ENCODE results near the gene ARAP3.

Gene ARAP3

DNA sequence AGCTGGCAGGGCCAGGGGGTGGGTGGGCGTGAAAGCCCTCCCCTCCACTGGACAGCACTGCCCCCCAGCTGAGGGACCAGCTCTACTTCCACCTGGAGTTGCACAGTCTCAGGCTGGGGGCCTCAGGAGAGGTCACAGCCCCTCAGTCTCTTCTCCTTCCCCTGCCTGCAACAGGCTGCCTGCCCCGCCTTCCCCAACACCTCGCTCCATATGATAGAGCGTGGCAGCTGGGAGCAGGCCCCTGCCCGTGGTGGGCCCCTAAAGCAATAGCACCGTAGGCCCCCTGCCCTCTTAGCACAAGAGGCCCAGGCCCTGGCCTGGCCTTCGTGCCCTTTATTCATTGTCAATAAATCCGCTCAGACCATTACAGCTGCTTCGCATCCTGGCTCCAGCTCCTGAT, 41.3 kb downstream of the ARAP3 start:
- DNase-seq (ENCODE audit: low spot score): no peak

DNA sequence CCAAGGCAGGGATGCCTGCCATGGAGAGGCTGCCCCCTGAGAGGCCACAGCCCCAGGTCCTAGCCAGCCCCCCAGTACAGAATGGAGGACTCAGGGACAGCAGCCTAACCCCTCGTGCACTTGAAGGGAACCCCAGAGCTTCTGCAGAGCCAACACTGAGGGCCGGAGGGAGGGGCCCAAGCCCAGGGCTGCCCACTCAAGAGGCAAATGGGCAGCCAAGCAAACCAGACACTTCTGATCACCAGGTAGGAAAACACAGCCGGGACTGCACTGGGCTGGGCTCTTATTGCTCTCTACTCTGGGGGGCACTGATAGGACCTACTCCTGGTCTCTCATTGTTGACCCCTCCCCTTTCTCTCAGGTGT, 42.0 kb downstream of the ARAP3 start:
- DNase-seq (ENCODE audit: low spot score): no peak

DNA sequence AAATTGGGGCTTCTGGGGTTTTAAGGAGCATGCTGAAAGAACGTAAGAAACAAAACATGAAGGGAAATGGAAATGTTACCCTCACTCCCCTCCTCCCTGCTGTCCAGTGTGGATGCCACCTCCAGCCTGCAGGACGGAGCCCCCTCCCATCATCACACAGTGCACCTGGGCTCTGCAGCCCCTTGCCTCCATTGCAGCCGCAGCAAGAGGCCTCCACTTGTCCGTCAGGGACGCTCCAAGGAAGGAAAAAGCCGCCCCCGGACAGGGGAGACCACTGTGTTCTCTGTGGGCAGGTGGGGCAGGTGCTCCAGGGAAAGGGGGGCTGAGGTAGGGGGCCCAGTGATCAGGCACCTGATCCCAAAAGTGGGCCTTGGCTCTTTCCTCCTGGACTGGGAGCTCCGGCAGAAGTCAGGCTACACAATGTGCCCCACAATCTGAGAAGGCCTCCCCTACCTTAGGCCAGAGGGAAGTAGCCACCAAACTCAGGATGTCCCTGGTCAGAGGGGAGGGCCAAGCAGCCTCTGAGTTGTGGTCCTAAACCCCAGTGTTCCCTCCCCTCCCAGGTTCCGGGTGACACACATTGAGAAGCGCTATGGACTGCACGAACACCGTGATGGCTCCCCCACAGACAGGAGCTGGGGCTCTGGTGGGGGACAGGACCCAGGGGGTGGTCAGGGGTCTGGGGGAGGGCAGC, 42.5 kb downstream of the ARAP3 start:
- DNase-seq (ENCODE audit: low spot score): no peak

DNA sequence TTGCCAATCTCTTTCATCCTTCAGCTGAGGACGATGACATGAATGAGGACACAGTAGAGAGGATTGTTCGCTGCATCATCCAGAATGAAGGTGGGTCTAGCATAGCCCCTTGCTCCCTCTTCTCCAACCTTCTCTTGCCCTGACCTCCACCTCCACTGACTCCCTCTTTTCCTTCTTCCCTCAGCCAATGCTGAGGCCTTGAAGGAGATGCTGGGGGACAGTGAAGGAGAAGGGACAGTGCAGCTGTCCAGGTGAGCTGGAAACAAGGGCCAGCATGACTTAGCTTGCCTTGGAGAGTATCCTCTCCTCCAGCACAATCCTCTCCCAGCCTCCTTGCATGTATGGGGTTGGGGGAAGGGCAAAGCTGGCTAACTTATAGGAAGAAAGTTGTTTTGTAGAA, 43.3 kb downstream of the ARAP3 start:
- no peak for DNase-seq (ENCODE audit: low spot score)

DNA sequence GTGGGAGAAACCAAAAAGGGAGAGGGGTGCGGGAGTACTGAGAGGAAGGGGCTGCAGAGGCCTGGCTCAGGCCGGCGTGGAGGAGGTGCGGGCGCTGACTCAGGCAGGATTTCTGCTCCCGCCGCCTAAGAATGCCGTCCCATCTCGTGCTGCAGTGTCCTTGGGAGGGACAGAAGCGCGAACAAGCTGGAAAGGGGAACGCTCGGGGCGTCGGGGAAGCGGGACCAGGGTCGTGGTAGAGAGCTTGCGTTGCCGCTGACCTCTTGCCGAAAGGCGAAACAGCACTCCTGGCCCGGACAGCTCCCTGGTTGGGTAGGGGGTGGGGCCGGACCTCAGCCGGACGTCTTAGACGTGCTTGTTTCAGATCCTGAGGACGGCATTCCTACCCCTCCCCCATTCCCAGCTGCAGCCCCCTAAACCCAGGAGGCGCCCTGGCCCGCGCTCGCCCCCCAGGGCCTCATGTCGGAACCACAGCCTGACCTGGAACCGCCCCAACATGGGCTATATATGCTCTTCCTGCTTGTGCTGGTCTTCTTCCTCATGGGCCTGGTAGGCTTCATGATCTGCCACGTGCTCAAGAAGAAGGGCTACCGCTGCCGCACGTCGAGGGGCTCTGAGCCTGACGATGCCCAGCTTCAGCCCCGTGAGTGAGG, 44.1 kb downstream of the ARAP3 start:
- DNase-seq (ENCODE audit: low spot score): peak; percentile 40

DNA sequence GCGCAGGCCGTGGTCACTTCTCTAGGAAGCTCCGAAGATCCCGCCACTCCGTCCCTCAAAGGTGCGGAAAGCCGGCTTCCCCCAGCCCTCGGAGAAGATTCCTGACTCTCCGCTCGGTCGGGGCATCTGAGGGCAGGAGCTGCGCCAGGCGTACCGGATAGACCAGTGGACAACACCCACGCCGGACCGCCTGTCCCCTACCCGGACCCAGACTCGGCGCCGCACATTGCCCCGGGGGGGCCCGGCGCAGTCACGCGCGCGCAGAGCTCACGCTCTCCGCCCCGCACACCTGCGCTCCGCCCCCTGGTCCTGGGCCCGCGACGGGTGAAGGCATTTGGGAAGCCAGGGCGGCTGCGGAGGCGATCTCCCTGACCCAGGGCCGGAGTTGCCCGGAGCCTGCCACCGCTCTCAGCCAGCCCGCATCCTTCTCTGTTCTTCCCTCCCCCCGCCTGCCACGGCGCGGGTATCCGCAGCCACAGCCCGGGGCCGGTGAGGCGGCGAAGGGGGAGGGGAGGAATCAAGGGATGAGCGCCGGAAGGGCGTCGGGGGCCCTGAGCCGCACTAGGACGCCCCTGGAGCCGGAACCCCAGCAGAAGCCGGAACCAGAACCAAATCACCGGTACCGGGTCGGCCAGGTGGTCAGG, 44.8 kb downstream of the ARAP3 start:
- no peak for DNase-seq (ENCODE audit: low spot score)

DNA sequence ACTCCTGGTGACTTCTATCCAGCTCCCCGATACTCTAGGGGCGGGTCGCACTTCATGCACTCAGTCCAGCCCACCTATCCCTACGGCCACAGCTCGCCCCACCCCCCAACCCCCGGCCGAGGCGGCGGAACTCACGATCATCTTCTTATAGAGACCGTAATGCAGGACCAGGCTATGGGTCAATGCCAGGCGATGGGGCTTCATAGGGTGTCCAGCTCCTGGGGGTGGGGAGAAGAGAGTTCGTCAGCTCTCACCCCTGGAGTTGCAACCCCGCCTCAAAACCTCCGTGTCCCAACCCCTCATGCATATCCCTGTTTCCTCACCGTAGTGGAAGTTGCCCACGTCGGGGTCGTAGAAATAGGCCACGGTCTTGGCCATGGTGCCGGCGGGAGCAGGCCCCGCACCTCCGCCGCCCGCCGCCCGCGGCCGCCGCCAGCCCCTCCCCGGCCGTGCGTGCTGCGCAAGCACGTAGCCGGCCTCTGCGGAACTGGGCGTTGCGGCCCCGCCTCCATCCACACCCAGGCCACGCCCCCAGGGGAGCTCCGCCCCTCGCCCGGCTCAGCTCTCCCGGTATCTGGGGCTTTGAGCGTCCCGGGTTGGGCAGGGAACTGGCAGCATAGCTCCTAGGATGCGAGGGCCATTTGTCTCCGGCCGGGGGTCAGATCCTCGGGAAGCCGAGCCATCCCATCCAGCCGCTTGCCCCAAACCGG, 45.5 kb downstream of the ARAP3 start, which contains the start of the genes HDAC3 and RELL2:
Gene HDAC3, minus strand, starts transcription at position 437 of the 710 bp plus-strand sequence. Its CDS starts 59 bp downstream, at position 378.
Gene RELL2, plus strand, starts transcription at position 585 of the 710 bp plus-strand sequence. CDS start 1,229 bp downstream, outside the sequence.
- peak; percentile 91 for DNase-seq (ENCODE audit: low spot score)

DNA sequence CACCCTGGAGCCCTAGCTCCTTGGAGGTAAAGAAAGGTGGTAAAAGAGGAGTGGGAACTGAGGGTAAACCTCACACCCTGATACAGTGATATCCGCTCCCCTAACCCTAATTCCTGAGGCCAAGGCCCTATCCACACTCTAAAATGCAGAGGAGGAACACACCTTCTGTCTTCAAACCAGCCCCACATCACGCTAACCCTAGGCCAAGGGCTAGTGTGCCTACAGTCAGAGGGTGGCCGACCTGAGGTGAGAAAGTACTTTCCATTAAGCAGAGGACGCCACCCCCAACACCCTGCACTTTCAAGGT, 46.0 kb downstream of the ARAP3 start:
- DNase-seq (ENCODE audit: low spot score): no peak

DNA sequence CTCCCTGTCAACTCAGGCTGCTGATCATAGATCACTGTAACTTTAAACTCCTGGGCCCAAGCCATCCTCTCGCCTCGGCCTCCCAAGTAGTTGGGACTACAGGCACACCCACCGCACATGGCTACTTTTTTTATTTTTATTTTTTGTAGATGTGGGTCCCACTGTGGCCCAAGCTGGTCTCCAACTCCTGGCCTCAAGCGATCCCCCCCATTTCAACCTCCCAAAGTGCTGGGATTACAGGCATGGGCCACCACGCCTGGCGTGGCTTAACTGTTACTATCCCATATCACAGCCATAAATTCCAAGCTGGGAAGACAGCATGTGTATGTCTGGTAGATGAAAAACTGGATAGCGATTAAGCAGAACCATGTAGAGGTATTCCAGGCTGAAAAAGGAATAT, 46.4 kb downstream of the ARAP3 start:
- DNase-seq (ENCODE audit: low spot score): no peak

DNA sequence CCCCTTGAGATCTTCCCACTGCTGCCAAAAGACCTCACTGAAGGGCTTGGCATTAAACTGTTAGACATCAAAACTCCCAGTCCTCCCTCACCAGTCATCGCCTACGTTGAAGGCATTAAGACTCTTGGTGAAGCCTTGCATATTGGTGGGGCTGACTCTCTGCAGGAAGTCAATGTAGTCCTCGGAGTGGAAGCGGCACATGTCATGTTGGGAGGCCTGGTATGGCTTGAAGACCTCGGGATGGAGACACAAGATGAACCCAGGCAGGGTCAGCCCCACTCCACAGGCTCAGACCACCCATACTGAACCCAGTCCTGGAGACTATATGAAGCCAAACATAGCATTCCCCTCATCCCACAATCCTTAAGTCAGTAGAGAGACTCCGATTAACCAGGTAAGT, 47.3 kb downstream of the ARAP3 start:
- DNase-seq (ENCODE audit: low spot score): no peak

DNA sequence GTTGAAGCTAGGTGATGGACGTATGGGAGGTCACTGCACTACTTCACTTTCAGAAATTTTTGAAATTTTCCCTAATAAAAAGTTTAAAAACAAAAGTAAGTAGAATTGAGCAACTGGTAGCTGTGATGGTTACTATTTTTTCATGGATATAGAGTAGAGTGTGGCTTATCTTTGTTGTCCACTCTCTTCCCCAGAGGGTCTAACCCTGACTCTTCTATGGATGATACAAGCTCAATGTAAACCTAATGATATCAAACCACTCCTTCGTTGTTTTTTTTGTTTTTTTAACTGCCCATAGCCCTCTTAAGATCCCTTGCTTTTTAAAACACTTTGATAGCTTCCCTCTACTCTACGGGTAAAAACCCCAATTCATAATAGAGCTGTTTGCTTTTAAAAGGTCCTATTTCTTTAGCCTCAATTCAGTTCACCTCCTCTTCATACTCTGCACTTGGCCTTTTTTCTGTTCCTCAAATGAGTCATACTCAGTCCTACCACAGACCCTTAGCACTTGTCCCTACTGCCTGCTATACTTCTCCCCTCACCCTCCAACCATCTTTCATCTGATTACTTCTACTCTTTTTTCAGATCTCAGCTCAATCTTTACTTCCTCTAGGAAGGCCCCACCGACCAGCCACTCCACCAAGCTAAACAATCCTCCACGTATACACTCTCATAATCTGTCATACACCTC, 48.0 kb downstream of the ARAP3 start:
- DNase-seq (ENCODE audit: low spot score): no peak

DNA sequence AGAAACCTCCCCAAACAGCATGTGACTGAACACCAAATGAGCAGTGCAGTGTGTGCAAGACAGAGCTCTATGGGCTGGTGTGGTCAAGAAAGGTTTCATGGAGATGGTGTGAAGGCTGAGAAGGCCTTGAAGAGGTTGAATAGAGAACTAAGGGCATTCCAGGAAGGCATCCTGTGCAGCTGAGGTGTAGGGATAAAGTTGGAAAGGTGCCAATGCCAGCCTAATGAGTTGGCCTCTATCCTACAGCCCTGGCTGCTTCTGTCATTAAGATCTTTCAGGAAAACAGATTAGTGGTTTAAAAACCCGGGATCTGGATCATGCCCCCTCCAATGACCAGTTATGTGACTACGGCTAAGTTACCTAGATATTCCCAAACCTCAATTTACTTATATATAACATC, 49.4 kb downstream of the ARAP3 start:
- no peak for DNase-seq (ENCODE audit: low spot score)

DNA sequence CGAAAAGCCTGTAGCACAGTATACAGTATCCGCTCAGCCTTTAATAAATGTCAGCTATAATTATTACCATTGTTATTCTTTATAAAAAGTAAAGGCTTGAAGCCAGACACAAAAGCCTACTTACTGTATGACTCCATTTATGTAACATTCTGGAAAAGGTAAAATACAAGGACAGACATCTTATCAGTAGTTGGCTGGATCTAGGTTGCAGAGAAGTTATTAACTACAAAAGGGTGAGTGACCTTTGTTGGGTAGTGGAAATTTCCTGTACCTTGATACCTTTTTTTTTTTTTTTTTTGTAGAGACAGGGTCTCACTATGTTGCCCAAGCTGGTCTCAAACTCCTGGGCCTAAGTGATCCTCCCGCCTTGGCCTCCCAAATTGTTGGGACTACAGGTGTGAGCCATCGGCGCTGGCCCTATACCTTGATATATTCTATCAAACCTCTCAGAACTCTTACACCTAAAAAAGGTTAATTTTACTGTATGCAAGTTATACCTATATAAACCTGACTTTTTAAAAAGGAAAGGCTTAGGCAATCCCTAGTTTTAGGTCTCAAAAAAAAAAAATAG, 51.4 kb downstream of the ARAP3 start:
- DNase-seq (ENCODE audit: low spot score): no peak

DNA sequence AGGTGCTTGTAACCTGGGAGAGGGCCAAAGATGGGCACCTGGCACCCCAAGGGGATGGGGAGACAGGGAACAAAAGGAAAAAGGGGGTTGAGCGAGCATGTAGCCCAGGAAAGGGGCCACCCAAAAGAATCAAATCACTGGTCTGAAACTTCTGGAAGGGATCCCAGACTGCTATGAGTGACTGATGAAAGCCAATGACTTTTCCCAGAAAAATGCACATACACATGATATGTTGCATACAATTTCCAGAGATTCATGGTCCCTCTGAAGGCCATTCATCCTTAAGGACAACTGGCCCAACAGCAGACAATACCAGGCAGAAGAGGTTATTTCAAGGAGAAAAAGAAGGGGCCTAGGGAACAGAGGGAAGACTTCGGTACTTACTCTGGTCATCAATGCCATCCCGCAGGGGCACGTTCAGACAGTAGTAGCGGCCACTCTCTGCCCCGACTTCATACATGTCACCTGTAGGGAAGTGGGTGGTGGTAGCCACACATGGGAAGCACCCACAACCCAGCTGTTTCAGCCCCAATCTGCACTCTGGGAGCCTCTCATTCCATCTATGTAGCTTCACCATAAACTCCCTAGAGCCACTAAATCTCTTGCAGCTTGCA, 53.7 kb downstream of the ARAP3 start:
- no peak for DNase-seq (ENCODE audit: low spot score)

DNA sequence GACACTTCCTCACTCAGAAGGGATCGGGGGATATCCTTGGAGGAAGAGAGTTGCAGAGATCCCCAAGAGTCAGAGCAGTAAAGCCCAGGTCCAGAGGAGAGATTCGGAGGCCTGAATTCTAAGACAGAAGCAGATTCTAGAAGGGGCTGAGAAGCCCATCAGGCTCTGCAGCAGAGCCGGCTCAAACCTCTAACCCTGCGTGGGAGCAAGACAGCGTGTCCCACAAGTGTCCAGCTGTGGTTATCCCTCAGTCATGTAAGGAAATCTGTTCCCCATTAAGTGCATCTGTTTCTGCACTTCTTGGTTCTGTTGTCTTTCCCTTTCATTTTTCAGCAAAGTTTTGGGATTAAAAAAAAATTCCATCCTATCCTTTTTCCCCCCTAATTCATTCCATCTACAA, 58.4 kb downstream of the ARAP3 start:
- DNase-seq (ENCODE audit: low spot score): no peak

DNA sequence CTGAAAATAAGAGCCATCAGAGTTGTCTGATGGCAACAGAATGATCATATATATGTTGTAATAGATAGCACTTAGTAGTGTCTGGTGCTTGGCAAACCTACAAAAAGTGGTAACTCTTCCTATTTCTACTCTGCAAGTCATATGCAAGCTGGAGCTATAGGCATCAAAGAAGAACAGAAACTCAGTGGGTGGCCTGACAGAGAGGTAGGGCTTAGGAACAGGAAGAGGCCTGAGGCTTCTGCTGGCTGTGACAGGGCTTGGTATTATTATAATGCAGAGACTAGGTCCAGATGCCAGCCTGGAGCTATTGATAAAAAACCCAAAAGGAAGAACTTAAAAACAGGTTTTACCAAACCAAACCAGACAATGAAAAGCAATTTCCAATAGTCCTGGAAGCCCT, 58.8 kb downstream of the ARAP3 start:
- DNase-seq (ENCODE audit: low spot score): peak; percentile 56

DNA sequence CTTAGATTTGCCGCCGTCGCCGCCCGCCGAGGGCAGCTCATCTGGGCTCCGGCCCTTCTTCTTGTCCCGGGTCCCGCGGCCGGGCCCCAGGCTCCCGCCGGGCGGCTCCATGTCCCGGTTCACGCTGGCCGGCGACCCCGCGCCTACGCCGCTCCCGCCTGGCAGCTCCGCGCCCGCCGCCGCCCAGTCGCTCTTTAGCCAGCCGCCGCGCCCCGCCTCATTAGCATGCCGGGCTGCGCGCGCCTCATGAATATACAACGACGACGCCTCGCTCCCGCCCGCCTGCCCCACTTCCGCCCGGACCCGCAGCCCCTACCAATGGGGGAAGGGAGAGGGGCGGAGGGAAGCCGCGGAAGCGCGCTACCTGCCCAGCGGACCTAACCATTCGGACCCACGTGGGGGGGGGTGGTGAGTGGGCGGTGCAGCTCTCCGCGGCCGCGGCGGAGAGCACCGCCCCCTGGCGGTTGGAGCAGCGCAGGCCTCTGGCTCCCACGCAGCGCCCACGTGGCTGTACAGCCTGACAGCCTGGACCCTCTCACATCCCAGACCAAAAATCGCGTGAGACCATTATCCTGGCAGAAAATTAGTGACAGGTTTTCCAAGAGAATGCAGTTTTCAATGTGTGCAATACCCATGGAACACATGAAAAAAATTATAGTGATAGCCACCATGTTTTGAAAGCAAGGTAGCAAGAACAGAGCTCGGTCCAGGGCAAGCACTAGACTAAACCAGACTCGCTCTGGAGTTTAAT, 63.1 kb downstream of the ARAP3 start, which contains the start of gene DIAPH1:
Gene DIAPH1, minus strand, starts transcription at position 197 of the 751 bp plus-strand sequence. Its CDS starts 86 bp downstream, at position 111.
- DNase-seq (ENCODE audit: low spot score): peak; percentile 81

DNA sequence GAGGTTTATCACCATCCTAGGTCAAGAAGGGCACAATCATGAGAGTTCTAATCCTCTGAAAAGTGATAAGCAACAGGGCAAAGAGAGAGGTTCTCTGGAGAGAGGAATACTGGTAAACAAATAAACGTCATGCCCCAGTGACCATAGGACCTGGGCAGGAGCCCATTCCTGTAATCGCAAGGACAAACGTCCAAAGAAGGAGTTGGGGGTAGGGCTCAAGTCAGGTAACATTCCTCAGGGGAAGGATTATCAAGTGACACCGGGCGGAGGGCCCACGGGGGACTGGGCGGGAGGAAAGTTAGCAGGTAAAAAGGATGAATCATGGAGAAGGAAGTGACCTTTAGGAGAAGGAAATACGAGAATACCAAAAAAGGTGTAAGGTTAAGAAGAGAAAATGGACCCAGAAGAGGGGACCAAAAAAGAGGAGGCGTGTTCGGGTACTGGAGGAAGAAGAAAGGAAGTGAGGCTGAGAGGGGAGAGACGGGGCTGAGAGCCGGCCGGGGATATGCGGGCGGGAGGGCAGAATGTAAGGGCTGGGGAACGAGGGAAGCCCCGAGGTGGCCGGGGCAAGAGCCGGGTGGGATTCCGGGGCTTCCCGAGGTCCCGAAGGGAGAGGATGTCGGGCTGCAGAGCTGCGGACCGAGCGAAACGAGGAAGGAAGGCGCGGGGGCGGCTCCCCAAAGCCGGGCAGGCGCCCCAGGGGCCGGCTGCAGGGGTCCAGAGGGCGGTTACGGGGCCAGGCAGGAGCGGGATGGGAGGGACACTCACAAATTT, 63.8 kb downstream of the ARAP3 start:
- no peak for DNase-seq (ENCODE audit: low spot score)

DNA sequence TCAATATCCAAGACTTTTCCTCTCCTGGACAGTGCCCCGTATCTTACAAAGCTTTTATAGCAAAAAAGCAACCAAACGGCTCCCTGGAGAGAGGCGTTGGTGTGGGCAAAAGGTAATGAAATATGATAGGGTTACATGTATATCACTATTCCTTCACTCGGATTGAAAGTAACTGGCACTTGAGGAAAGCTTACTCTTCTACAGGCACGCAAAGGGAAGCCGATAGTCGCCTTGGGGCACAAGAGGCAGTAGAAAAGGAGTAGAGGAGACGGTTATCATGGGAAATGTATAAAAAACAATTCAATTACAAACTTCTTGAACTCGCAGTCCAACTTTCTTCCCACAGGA, 64.4 kb downstream of the ARAP3 start:
- DNase-seq (ENCODE audit: low spot score): no peak

DNA sequence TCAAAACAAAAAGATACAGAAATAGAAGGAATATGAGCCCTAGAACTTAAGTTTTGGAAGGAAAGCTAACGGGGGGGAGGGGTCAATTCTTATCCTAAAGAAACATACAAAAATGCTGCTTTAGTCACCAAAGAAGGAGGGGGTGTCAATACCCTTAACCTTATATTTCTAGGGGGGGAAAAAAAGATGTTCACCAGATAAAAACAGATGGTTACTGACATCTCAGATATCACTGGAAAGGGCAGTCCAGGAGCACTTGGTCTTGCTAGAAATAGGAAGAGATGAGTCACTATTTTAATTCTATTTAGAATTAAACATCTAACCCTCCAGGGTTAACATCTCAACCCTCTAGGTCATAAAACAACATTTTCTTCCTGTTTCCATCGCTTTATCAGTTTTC, 64.9 kb downstream of the ARAP3 start:
- no peak for DNase-seq (ENCODE audit: low spot score)
